Effector CD8-positive, alpha-beta T cell (primary cell): ENCODE measurements around the gene TMEM151A.

Experiments
- DNase-seq: peaks from one replicate; lab custom pipeline; 2025; lab: John Stamatoyannopoulos, UW

Gene TMEM151A

DNA sequence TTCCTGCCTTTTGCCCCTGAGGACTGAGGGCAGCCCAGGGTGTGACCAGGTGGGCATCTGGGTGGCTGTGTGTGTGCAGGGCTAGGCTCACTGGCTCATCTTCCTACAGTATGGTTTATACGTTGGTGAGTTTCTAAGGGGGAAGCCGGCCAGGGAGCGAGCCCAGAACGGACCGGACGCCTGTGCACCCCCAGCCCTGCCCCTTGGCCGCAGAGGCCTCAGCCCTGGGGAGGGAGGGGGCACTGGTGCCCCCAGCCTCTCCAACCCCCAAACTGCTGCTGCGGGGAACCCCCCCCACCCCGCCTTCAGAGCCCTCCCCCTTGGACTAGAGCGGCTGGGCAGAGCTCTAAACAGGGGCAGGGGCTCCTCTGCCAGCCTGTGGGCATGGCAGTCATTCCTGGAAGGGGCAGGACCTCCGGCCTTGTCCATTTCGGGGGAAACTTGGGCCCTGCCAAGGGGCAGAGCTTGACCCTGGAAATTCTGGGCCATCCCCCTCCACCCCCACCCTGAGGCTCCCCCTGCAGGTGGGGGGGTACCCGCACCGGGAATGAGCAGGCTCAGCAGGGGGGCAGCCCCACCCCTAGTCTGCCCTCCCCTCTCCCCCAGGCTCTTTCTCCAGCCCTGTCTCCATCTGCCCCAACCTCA is 8.1 kb upstream of the TMEM151A start:
- no peak for DNase-seq

DNA sequence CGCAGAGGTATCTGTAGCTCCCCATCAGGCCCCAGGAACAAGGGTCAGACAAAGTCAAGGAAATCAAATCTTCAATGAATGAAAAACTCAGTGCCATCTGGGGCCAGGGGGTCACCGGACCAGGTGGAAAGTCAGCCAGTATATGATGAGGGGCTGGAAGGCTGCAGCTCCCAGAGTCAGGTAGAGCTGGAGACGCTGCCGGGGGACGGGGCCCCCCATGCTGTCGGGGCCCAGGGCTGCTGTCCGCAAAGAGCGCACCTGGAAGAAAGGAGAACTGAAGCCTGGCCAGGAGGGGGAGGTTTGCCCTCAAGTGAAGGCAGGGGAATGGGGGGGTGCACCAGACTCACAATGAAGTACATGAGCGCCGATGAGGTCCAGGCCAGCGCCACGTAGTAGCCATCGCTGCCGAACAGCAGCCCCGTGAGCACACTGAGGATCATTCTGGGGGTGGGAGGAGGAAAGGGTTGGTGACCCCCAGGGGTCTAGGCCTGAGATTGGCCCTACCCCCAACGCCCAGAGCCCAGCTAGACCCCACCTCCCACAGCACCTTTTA is 7.1 kb upstream of the TMEM151A start:
- DNase-seq = no peak

DNA sequence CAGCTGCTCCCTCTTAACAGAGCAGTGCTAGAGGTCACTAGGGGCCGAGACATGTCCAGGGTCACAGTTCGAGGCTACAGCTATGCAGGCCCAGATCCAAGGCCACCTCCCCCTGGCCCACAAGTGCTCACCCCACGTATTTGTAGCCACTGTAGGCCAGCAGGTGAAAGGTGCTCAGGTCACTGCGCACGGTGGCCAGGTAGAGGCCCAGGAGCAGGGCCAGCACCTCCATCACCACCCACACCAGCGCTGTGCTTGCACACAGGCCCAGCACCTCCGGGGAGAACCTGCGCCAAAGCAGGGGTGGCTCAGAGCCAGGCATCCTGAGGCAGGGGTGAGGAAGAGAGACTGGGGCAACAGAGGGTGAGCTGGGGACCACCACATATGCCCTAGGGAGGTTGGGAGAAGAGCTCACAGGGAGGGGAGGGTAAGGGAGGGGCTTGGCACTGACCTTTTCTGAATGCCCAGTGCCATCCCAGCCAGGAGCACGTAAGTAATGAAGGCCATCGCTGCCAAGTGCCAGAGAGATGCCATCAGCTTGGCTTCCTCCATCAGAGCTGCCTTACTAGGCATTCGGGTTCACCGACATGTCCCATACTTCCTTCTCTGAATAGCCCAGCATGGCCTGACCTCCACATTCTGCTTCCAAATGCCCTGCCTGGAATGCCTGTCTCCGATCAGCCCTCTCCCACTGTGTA is 6.3 kb upstream of the TMEM151A start:
- DNase-seq = no peak

DNA sequence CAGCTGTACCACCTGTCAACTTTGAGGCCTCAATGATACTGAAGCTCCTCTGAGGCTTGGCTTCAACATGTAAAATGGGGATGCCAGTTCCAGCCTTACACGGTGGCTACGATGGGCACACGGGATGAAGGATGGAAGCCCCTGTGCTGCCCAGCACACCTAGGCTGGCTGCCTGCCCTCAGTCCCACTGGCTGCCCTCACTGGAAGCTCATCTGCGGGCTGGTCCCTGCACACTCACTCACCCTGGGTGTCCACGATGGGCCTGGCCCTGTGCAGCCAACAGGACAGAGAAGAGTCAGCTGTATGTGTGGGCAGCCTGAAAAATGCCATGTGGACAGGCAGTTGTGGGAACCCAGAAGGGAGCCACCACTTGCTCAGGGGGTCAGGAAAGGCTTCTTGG is 5.0 kb upstream of the TMEM151A start:
- DNase-seq = no peak

DNA sequence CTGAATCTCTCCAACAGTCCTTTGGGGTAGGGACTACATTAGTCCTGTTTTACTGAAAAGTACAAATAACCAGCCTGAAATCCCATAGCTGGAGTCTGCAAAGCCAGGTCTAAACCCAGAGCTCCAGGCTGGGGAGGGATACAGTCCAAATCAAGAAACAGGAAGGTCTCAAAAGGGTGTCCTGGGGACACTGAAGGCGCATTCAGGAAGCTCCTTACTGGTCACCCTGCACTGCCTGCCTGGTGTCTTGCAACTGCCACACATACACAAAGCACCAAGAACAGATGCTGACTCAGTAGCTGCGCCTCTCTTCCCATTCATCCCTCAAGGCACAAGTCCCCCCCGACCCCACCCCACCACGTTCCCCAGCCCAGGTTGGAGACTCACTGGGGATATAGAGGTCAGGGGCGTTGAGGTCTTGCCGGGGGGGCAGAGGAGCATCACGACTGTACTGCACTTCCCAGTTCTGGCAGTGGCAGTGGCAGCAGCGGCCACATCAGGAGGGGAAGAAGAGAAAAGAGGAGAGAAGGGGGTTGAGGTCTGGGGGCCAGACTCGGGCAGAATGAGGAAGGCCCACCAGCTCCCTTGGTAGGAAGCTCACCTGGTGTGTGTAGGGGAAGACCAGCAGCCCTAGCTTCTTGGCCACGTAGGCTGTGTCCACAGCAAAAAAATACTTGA is 4.3 kb upstream of the TMEM151A start:
- no peak for DNase-seq

DNA sequence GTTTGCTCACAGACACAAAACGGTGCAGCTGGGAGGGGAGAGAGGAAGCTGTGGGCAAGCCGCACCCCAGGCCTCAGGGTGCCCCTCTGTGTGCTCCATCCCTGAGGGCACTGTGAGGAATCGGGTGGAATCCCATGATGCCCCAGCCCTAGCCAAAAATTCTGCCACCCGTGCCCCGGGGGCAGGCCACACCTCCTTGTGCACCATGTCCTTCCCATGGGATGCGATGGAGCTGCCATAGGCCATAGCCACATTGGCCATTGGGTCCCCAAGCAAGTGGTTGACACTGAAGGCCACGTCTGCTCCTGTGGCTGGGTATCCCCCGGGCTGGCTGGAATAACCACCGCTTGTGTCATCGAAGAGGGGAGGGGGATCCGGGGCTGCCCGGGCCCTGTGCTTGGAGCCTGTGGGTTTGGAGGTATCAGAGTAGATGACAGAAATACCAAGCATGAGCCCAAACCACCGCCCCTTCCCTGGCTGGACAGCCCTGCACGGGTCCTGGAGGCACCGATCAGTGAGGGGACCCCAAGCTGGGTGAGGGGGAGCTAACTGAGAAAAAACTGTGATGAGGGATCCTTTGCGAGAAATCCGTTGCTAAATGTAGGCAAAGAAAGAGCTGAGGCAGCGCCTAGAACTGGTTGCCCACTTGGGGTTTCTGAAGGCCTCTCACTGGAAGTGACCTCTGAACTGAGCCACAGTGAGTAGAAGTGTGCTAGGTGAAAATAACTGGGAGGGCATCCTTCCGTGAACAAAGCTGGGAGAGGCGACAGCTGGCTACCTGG is 3.6 kb upstream of the TMEM151A start:
- DNase-seq = no peak

DNA sequence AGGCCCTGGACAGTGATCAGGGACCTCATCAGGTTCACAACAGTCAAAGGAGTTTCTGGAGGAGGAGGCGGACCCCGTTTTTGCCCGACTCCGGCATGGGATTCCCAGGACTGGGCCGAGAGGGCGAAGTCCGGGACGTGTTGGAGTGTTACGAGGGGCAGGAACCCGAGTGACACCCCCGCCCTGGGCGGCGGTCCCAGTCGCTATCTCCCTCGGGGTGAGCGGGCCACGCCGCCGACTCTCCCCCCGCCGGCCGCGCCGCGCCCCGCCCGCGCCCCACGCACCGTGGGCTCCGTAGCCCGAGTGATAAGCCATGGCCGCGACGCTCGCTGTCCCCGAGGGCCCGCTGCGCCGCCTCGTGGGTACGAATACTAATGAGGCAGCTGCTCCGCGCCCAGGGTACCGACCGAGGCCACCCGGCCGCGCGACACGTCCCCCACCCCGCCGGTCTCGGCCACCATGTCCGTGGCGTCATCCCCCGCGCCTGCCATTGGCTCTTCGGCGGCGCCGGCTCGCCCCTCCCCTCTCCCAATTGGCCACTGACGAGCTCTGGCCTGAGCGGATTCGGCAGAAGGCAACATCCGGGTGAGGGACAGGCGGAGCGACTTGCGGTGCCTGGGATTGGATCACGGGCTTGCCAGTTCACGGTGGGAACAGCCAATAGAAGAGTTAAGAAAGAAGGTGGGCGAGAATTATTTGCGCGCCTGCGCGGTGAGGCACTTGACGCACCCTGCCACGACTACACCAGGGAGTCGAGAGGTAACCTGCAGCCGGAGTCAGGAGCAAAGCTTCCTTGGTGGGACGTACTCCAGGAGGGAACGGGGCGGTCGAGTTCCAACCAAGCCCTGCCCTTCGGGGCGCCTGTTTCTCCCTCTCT is 2.8 kb upstream of the TMEM151A start, which contains the start of gene YIF1A:
YIF1A (minus strand) TSS at position 473 of the 877 bp plus-strand sequence; CDS start at position 315, 158 bp downstream.
- DNase-seq = peak; percentile 96

DNA sequence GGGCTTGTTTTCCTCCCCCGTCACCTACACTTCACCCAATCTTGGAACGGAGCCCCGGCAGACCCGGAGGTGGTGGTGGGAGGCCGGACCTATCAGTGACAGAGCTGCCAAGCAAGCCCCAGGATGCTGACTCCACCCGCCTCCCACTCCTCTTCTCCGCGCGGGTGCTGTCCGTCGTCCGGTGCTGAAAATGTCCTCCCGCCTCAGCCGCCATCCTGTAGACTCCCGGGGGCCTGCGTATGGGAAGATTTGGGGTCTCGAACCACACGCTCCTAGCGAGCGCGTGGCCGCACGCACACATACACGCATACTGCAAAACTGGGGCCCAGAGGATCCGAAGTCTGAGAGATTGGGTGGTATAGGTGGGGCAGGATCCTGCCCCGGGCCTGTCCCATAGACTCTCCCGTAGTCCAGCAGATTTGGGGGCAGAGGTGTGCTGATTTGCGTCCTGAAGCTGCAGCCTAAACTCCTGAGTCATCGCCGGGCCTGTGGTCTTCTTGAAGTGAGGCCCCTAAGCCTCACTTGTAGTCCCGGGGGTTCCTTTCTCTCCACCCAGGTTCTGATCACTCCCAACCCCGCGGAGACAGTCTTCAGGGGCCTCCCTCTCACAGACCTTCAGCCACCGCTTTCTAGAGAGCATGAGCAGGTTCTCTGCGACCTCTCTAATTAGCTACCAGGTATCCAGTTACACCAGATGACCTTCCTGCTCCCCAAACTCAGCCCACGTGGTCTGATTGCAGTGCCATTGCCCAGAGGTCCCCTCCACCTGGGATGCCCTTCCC is 2.0 kb upstream of the TMEM151A start:
- peak; percentile 76 for DNase-seq

DNA sequence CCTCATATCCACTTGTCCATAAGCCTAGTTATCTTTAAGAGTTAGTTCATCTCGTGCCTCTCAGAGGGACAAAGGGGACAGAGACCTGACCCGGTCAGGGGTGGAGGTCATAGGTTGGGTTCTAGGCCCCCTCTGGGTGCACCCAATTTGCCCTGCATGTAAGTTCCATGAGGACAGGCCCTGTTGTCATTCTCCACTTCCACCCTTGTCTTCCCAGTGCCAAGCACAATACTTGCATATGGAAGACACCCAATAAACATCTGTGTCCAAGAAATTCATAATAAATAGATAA is 1.4 kb upstream of the TMEM151A start:
- DNase-seq = no peak

DNA sequence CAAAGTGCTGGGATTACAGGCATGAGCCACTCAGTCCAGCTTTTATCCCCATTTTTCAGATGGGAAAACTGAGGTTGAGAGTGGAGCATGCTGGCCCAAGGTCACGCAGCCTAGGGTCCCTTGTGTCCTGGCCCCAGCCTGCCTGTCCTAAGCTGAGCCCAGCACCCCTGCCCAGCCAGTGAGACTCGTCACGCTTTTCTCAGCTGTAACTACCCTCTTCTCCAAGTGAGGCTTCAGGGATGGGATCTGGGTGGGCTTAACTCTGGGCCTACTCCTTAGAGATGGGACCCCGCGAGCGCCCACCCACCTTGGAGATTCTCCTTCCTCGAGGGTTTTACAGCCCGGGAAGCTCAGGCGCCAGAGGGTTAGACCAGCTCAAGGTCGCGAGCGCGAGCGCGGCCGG is 390 bp upstream of the TMEM151A start:
- DNase-seq = no peak

DNA sequence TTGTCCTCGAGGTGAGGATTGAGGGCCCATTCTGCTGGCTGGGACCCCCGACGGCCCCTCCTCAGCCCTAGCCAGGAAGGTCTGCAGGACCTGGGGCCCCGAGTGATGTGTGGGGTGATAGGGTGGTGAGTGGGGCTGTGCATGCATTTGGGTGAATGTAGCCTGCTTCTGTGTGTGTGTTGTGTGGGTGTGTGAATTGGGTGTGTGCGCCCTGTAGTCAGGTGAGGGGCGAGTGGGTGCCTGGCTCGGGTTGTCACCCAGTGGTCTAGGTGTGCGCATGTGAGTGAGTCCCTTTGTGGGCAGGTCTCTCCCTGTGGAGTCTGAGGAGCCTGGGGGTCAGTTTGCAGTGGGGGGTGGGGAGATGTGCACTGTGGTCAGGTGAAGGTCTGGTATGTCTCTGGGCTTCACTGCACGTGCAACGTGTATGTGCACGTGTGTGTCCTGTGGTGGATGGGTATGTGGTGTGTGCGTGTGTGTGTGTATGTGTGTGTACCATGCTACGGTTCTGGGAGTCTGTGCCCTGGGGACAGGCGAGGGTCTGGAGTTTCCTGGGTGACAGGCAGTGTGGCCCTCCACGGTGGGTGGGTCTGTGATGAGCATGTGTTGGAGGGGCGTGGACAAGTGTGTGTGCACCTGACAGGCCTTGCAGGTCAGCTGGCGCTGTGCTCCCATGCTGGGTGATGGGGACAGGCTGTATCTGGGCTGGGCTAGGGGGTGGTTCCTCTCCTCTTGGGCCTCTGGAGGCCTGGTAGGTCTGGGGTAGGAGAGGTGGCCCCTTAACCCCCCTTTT is 1.0 kb downstream of the TMEM151A start:
- DNase-seq = no peak

DNA sequence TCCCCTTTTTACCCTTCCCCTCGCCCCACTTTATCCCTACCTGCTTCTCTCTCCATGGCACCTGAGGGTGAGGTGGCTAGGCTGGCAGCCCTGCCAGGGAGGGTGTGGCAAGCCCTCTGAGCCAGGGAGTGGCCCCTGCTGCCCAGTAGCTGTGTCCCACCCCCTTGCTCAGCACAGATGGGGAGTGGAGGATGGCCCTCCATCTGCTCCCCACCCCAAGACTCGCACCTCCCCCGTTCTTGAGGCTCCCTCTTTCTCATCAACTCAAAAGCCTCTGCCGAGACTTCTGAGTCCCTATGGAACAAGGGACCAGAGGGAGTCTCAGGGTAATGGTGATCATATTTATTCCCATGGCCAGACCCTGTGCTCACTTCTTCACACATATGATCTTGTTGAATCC is 1.7 kb downstream of the TMEM151A start:
- no peak for DNase-seq

DNA sequence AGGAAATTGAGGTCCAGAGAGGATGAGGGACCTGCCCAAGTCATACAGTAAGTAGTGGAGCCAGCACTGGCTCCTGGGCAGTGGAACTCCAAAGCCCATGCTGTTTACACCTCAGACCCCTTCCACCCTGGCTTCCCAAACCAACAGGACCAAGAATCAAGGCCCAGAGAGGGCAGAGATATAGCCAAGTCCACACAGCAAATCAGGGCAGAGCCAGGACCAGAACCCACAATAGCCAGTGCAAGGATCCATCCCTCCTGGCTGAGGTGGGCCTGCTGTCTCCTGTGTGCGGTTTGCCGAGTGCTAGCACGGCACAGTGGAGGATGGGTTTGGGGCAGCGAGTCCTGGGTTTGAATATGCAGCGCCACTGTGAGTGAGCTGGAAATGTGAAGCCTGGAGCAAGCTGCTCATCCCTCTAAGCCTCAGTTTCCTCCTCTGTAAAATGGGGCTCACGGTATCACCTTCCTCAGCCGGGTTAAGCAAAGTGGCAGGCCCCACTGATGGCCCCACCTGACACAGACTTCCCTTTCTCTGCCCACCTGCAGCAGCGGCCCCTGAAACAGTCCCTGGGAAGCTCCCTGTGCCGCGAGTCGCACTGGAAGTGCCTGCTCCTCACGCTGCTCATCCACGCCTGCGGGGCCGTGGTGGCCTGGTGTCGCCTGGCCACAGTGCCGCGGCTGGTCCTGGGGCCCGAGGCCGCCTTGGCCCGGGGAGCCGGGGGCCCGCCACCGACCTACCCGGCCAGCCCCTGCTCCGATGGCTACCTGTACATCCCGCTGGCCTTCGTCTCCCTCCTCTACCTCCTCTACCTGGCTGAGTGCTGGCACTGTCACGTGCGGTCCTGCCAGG is 2.3 kb downstream of the TMEM151A start:
- no peak for DNase-seq

DNA sequence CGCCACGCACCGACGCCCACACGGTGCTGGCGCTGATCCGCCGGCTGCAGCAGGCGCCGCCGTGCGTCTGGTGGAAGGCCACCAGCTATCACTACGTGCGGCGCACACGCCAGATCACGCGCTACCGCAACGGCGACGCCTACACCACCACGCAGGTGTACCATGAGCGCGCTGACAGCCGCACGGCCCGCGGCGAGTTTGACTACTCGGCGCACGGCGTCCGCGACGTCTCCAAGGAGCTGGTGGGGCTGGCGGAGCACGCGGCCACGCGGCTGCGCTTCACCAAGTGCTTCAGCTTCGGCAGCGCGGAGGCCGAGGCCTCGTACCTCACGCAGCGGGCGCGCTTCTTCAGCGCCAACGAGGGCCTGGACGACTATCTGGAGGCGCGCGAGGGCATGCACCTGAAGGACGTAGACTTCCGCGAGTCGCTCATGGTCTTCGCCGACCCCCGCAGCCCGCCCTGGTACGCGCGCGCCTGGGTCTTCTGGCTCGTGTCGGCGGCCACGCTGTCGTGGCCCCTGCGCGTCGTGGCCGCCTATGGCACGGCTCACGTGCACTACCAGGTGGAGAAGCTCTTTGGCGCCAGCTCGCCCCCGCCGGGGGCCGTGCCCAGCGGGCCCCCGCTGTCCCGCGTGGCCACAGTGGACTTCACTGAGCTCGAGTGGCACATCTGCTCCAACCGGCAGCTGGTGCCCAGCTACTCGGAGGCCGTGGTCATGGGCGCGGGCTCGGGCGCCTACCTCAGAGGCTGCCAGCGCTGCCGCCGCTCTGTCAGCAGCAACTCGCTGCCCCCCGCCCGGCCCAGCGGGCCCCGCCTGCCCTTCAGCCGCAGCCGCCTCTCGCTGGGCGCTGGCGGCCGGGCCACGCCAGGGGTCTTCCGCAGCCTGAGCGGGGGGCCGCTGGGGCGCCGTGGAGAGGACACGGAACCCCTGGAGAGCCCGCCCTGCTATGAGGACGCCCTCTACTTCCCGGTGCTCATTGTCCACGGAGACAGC is 3.2 kb downstream of the TMEM151A start:
- no peak for DNase-seq

DNA sequence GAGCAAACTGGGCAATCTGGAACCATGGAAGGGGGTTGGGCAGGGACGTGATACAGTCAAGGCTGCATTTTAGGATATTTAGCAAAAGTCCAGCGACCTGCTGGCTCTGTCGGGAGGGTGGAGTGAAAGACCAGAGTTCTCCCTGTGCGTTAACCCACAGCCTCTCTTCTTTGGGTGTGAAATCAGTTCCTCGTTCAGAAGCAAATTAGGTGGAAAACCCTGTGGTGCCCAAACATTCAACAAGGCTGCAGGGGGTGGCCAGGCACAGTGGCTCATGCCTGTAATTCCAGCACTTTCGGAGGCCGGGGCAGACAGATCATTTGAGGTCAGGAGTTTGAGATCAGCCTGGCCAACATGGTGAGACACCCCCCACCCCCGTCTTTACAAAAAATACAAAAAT is 5.9 kb downstream of the TMEM151A start:
- DNase-seq = no peak

DNA sequence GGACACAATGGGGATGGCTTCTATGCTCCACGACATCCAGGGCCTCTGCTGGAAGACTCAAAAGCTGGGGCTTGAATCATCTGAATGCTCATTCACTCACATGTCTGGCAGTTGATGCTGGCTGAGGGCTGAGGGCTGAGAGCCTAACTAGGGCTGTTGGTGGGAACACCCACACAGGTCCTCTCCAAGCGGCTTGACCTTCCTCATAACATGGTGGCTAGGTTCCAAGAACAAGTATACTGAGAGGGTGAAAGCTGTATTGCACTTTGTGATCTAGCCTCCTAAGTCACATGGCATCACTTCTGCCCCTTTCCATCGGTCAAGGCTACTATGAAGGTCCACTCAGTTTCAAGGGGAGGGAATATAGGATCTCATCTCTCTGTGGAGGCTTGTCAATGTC is 7.5 kb downstream of the TMEM151A start:
- no peak for DNase-seq

DNA sequence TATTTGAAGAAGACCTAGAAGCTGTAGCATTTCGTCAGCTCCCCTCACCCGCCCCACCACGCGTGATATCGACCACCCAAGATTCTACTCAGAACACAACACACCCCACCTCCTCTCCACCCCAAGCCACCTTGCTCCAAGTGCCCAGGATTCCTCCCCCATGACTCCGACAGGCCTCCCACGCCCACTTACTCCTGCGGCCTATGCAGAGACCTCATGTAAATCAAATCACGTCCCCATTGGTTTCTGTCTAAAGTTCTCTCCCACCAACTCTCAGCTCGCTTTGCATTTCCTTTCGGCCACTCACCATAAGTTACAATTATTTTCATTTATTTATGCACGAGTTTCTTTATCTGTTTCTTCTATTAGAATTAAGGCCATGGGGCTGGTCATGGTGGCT is 11.0 kb downstream of the TMEM151A start:
- DNase-seq = no peak
